HG03442 (cell line): Measurements from ENCODE around the gene DLX6.

ENCODE experiments used
- ATAC-seq: cut with Tn5 transposase; IDR thresholded peaks from one replicate; pipeline ENCODE4 v1.9.1; 2021; ENCODE audit warnings: mild to moderate bottlenecking, moderate library complexity; ENCODE audit not compliant: unreplicated experiment

DLX6 gene

DNA sequence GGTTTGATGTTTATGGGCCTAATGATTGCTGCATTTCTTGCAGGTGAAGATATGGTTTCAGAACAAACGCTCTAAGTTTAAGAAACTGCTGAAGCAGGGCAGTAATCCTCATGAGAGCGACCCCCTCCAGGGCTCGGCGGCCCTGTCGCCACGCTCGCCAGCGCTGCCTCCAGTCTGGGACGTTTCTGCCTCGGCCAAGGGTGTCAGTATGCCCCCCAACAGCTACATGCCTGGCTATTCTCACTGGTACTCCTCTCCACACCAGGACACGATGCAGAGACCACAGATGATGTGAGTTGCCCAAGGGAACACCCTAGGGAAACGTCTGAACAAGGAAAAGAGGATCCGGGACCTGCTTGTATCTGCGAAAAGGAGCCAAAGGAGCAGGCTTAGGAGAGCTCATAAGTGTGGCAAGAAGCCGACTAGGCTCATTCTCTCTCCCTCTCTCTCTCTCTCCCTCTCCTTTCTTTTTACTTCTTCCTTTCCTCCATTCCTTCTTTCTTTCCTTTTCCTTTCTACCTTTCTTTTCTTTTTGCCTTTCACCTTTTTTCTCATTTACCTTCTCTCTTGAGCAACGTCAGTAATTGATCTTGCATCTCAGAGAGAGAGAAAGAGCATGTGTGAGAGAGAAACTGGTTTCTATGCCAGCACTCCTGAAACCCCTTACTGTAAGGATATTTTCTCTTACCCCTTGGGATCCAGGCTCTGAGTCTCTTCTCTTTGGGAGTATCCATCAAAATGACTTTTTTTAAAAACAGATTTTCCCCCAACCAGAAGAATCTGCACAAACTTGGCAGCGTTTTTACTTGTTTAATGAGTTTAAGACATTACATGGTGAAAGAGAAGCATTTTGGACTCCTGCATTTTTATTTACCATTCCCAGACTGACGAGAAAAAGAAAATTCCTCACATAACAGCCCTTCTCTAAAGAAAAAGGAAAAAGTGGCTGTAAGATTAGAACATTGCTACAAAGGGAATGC lies 4.7 kb downstream of the DLX6 start:
- no peak for ATAC-seq

DNA sequence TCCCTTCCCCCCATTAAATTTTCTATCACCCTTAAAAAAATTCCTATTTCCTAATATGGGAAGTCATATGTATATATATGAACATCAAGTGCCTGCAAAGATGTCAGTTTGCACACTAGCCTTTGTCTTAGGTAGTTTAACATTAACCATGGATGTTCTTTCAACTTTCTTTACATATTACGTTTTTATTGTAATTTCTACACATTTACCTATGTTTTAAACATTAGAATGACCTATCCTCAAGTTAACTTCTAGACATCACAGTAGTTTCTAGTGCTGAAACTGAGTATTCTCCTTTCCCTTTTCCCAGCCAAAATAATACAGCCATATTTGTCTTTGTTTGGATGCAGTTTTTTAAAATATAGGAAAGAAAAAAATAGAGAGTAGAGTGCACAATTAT lies 5.8 kb downstream of the DLX6 start:
- no peak for ATAC-seq

DNA sequence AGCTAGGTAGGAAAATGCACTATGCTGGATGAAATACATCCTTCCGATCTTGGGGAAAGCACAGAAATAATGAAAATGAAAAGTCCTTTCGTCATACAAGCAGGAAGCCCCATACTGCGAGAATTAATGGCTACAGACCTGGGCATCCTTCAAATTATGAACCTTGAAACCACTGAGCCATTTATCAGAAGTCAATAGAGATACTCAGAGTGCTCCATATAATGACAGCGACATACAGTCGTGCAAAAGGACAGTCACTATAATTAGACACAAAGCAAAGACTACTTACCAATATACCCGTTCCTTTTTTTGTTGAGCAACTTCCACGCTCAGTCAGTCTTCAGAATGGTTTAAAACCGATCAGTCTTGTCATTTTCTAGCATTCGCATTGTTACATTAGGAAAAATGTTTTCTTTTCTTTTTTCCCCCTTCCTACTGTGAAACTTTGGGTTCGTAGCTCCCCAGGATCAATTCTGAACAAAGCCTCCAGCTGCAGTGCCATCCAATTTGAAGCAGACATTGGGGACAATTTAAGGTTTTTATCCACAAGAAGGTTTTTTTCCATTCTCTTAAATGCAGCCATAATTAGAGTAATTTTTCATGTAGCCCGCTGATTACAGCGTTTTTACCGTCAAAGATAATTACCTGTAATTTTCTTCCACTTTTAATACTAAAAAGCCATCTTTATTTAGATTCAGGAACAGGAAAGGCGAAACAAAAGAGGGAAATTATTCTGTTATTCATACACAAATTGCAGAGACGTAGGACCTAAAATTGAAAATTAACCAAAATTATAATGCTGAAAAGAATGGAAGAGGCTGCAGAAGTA lies 6.4 kb downstream of the DLX6 start:
- ATAC-seq: no peak

DNA sequence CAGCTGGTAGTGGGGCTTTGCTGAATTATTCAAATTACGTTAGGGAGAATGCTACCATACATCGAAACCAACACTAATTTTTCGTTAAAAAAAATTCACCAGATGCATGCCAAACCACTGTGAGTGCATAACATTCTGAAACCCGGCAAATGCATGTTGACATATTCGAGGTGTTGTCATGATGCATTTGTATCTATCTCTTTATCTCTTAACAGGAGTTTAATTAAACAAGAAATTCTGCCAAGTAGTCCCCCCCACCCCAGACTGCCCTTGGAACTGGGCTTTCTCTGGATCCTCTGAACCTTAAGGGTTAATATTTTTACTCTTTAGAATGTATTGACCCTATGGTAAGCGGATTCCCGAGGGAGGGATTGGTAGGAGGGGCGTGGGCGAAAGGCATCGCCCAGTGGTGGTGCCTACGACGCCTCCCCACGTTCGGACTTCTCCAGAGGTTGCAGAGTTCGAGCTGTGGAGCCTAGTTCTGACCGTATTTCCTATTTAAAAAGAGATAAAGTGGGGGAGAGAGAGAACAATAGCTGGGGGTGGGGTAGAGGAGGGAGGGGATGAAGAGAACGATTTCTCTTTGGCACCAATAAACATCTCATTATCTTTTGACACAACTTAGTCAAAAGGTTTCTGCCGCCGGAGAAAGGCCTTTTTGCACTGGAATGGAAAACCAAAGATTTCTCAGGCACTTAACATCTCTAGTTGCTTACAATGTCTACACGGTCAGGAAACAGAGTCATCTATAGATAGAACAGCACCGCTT lies 7.2 kb downstream of the DLX6 start:
- no peak for ATAC-seq

DNA sequence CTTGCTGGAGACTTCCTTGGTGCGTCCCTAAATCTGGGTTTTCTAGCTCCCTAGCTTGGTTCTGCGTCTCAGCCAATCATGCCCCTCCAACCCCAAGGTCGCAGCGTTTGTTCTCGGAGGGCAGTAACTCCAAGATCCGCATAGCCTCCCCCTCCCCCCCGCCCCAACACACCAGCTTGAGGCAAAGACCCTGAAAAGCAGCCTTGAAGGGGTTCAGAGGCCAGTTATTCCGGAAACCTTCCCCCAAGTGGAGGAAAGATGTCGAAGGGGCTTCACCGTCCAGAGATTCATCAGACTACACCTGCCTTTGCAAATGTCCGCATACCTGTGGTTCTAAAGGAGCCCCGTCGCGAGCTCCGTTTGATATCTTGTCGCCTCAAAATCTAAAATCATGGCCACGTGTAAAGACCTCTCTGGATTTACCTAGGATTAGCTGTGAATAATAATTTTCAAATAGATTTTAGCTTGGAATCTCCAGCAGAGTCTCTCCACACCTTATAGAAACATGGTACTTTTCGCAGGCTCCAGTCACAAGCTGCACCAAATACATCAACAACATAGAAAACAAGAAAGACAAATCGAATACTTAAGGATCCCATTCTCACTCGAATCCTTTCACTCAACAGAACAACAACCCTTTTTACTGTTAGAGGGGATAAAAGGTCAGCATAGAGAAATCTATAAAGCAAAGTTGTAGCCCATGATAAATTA lies 7.9 kb downstream of the DLX6 start:
- no peak for ATAC-seq

DNA sequence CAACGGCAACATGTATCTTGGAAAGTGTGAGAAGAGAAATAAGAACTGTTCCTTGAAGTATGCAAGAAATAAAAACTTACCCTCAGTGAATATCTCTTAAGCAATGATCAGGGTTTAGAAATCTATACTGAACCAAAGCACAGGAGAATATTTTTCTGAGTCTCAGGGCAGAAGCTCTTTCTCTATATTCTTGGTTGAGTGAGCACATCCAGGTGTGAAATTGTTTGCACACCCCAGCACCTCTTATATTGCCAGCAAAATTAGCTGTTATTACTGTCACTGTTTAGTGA lies 8.4 kb downstream of the DLX6 start:
- ATAC-seq: no peak

DNA sequence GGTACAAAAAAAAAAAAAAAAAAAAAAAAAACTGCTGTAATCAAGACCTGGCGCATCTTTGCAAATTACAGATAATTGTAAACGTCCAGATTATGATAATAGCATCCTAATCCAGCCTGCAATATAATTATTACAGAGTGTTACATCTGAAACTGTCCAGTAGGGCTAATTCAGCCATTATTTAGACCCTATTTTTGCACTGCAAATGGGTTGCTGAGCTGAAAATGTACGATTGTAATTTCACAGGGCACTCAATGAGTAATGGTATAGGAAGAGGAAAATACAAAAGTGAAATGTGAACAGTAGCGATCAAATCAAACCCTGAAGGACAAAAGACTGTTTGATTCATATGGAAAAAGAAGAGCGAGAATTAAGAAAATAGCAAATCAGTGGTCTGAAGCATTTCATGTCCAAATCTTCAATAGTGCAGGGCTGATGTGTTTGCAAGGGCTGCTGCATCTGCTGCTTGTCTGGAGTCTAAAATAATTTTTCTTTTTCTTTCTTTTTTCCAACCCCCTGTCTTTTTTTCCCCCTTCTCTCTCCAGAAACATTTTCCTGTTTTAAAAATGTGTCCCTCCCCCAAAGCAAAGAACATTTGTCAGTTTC lies 8.9 kb downstream of the DLX6 start:
- no peak for ATAC-seq

DNA sequence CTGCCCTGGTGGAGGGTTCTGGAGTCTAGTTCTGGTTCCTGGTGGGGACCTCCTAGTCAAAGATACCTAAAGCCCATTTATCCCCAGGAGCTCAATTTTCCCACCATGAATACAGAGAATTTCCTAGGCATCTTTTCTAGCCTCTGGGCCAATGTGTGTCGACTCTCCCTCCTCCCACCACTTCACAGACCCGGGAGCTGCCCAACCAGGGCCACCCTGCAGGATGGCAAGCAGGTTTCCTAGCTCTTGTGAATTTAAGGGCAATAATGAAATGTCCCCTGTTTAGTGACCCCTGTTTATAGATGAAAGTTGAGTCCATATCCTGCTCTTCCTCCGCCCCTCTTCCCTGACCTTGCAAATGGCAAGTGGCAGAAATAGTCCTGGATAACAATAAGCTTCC lies 9.9 kb downstream of the DLX6 start:
- no peak for ATAC-seq

DNA sequence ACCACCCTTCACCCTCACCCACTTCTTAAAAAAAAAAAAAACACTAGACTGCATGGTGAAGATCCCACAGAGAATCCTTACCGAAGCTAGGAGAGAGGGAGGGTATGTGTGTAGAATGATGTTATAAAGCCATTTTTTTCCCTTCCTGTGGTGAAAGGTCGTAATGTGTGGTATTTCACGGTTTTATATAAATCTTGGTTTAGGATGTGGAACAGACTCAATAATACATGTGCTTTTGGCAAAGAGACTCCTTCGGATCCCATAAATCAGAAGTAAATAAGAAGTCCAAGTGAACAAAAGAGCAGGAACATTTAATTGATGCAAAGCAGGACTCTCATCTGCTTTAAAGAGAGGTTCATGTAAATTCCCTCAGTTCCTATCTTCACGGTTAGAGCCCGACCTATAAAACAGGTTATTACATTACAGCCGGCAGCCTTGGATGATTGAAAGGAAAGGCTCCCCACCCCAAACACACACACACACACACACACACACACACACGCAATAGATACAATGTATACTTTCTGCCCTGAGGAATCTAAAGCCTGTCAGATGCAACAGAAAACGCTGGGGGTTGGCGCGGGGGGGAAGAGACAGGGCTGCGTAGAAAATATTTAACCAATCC lies 10.5 kb downstream of the DLX6 start:
- ATAC-seq: no peak

DNA sequence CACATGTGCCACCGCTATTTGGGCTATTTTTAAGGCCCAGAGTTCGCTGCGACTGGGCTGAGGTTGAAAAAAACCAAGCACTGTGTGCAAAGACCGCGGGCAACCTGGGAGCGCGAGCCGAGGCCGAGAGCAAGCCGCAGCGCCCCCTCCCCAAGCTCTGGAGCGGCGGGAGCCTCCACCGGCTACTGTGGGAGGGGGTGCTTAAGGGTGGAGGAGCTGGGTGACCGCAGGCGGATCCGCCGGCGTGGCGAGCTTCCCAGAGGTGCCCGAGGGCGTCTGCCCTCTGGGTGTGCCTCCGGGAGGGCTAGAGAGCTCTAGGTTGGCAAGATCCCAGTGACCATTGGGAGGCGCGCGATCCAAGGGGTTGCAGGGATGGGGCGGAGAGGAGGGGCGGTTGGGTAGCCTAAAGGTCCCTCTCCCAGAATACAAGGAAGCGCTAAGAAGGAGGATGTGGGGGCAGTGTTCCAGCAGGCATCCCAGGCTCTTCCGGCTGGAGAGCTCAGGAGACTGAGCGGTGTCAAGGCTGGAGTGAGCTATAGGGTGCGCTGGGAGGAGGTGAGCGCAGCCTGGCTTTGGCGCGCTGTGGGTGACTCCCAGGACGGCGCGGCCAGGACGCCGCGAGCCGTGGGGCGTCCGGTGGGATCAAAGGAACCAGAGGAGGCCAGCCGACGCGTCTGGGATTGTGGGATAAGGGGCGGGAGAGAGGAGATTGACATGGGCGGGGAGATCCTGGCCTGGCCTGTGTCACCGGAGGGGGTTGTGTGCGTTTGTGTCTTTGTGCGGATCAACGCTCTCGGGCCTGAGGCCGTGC lies 11.2 kb downstream of the DLX6 start:
- no peak for ATAC-seq

DNA sequence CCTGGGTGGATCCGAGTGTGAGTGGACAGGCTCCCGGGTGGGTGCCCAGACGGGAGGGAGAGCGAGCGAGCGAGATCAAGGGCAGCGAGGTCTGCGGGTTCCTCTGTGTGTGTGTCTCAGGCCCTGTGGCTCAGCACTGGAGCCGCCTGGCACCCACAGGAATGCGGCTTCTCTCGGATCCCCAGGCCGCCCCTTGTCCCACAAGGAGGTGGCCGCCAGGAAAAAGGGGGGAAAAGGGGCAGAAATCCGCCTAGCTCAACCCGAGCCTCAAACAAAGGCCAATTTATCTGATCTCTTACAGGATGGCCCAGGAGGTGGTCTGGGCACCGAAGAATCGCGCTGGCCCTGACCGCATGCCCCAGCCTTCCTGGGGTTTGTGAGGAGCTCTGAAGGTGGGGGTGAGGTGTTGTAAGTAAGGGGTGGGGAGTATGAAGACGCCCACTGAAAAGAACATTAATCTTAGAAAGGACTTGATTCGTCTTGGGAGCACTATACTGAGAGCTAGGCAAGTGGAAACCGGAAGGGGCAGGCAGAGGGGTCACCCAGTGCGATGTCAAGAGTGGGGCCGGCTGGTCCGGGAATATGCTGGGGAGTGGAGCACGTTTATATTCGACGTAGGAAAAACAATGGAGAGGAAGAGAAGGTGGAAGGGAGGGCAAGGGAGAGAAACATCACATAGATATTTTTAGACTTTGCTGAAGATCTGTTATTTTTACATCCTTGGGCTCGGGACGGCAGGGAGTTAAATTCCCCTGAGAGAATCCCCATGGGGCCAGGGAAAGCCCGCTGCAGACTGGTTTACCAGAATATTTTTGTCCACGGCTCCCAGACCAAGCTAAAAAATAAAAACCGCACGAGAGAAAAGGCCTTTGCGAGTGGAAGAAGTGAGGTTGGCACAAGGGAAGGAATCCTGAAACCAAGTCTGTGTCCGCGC lies 12.1 kb downstream of the DLX6 start:
- no peak for ATAC-seq

DNA sequence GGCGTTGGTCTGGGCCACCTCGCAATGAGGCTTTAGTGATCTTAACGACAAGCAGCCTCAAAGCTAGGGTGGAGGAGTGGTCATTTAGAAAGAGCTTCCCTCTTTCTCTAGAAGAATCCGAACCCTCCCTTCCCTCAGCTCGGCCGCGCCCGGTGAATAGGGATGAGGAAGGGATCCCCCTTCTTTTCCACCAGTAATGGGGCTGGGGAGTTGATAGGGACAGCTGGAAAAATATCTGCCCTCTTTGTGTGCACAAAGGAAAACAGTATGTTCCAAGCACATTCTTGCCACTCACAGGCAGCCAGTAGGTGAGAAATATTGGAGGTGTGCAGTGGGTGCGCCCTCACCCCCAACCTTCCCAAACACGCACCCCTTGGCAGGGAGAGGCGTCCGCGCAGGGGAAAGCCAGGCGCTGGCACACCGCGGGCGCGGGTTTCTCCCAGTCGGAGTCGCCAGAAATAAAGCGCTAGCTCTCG lies 12.8 kb downstream of the DLX6 start:
- ATAC-seq: no peak

DNA sequence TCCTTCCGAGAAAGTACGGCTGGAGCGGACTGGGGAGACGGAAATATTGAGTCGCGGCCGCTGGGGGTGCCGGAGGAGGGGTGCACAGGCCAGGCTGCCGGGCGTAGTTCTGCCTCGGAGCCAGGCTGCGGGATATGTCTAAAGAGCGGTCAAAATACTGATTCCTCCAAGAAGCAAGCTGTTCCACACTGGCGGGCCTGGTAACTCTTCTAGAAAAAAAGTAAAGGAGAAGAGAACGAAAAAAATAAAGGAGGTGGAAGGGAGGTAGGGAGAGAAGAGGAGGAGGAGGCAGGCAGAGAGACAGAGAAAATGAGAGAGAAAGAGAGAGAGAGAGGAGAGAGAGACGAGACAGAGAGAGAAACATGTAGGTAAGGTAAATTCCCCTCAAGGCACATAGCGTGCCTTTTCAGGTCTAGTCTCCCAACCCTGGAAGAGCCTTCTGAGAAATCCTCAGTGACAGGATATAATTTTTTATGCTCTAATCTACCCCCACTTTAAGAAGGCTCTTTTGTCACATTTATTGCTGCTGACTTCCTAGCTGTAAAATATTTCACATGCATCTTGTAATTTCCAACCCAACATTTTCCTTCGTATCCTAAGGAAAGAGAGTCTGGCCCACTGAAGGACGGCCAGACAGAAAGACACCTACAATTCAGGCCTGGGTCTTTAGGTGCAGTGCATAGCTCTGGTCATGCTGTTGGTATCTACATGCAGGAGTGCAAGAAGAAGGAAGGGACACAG lies 13.6 kb downstream of the DLX6 start:
- no peak for ATAC-seq

DNA sequence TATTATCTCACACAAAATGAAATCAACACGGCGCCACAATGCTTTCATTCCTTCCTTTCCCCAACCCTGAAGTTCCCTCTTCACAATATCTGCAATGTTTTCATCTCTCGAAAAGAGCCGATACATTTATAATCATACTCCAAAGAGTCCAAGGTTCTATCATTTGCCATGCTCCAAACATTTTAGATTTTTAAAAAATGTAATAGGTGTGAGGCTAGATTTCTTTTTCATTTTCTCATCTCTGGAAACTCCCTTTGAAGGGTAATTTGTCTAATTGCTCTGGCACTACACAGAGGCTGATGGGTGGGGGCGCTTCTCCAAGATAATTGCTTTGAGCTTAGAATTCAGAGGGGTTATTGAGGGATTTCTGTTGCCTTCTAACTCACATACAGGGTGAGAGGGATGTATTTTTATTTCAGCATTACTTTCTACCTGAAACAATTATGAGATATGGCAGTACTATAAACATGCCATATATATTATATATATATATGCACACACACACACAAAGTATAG lies 14.4 kb downstream of the DLX6 start:
- ATAC-seq: no peak

DNA sequence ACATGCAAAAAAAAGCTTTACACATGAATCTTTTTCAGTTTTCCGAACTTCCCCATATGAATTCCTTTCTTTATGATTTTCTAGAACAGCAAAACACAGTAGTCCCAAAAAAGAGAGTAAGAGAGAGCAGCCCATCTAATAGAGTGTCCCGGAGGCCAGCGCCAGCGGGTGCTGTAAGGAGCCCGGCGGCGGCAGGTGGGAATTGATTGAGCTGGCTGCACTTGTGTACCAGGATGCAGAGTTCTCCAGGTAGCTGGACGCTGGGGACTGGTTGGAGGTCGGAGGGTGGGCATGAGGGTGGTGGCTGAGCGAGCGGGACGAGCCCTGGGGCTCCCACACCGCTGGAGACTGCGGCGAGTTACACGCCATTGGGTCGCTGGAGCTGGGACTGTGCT lies 15.2 kb downstream of the DLX6 start:
- no peak for ATAC-seq

DNA sequence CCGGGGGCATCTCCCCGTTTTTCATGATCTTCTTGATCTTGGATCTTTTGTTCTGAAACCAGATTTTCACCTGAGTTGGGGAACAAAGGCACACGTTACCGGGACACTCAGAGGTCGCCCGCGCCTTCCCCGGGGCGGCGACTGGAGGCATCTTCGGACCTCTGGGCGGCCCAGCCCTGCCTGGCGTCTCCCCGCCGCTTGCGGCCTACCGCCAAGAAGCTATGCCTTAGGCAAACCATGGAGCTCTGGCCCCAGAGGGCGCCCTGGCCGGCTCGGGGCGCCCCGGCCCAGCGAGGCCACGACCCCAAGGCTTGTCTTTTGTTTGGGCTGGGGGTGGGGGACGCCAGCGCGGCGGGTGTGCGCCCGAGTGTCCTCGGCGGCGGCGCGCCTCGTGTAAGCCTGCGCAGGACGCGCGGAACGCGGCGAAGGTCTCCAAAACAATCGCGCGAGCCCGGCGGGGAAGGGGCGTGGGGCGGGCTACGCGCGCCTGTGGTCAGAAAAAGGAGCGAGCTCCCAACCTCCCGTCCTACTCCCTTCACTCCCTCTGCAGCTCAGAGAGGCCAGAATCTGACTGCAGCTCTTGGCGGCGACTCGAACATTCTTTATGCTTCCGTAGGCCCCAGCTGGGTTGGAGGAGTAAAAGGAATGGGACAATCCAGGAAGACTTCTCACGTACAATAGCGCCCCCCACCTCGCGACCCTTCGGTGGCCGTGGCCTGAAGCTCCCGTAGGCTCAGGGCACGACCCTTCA lies 15.8 kb downstream of the DLX6 start:
- ATAC-seq: no peak
